Measurements from ENCODE around the gene TRIM51. TPM values are rescaled to one million over a fixed set of nuclear protein-coding genes. Genes with fewer than 3 reads are reported as not detected.
A peak's percentile ranks its signal among the peaks of the same experiment; 100 is the strongest.
"Not testable (repeated sequence)": the region's sequence is repeated elsewhere in the genome, so short reads cannot be mapped to it uniquely, and the experiment has no call there.

Gene TRIM51, protein sequence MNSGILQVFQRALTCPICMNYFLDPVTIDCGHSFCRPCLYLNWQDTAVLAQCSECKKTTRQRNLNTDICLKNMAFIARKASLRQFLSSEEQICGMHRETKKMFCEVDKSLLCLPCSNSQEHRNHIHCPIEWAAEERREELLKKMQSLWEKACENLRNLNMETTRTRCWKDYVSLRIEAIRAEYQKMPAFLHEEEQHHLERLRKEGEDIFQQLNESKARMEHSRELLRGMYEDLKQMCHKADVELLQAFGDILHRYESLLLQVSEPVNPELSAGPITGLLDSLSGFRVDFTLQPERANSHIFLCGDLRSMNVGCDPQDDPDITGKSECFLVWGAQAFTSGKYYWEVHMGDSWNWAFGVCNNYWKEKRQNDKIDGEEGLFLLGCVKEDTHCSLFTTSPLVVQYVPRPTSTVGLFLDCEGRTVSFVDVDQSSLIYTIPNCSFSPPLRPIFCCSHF
- total RNA-seq, result not detected
- long read RNA-seq, result 0 reads

DNA sequence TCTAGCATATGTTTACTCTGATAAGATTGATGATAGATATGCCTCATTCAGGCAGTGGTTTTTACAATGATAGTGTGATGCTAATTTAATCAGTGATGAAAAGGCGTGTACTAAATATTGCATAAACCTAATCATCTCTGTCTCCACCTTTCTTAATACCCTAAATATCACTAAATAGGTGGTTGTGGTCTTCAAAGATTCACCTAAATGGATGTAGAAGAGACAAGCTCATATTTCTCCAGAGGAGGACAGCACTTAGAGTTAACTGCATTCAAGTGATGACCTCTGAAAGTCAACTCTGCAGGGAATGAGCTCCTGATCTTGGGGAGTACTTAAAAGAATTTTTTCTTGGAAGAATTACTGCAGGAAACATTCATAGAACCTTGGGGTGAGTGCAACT lies at the start of gene TRIM51:
Gene TRIM51 (plus strand): TSS at position 301 of the 400 bp plus-strand sequence. CDS start 2,132 bp downstream, outside the sequence.
- ATAC-seq; DNase-seq; intact Hi-C loops (cut with DNase I, micrococcal nuclease): not testable (repeated sequence)

DNA sequence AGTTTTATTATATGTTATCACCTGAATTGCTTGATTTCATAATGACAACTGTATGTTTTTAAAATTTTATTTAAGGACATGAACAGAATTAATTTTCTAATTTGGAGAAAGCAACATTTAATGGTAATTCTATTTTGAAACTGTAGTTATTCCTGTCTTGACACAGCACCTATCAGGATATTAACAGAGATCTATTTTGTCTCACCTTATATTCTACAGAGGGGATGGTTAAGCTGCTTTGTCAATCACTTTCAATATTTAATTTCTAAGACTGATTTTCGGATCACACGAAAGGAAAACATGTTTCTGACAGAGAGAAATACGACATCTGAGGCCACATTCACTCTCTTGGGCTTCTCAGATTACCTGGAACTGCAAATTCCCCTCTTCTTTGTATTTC lies 44.6 kb upstream of the TRIM51 start, which contains the start of gene OR5D16:
Gene OR5D16 (plus strand): TSS at position 301 of the 400 bp plus-strand sequence. CDS start 0 bp downstream, at position 301.
- ATAC-seq (no peak), DNase-seq (no peak)
- intact Hi-C loops (cut with DNase I, micrococcal nuclease), result no loop called here

DNA sequence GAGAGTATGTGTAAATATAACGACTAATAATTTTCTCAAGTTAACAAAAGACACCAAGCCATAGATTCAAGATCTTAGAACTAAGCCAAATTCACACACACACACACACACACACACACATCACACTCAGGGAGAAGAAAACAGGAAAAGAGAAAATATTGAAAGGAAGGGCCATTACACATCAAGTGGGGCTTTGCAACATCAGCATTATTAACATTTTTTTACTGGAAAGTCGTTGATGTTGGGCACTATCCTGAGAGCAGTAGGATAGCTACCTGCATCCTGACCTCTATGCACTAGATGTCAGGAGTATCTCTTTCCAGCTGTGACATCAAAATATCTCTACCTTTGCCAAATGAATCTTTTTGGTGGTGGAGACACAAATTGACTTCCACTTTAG lies 35.6 kb upstream of the TRIM51 start:
- no peak for DNase-seq
- no peak for ATAC-seq
- intact Hi-C loops (cut with DNase I, micrococcal nuclease), result no loop called here

DNA sequence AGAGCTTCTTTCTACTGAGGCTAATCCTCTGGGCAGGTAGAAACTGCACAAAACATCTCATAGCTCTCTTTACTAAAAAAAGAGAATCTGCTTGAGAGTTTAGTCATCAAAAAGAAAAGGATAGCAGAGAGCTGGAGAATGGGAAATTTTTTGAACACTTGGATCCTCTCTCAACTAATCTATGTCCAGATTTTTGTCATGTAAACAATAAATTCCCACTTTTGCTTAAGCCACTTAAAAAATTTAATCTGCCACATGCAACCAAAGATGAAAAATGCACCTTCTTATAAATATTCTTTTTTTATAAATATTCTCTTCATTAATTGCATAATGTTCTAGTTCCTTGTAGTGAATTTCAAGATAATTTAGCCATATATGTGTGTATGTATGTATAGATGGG lies 34.1 kb upstream of the TRIM51 start:
- intact Hi-C loops (cut with DNase I, micrococcal nuclease), result no loop called here
- no peak for ATAC-seq

DNA sequence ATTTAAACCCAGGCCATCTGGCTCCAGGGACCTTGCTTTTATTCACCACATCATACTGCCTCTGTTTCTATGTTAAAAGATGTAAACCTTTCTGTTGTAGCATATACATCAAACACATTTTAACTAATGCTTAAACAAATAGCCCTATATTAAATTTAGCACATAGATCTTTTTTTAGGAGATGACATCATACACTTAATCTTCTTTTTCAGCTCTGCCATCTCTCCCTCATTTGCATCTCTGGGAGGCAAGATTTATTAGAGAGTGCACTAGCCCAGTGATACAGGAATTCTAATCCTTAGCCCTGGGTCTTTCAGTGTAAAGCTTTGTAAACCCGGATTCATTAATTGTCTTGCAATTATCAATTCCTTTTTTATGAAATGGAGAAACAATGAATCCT lies 31.0 kb upstream of the TRIM51 start:
- no peak for ATAC-seq
- intact Hi-C loops (cut with DNase I, micrococcal nuclease), result no loop called here
- DNase-seq, result no peak

More for the DNA sequence above, 34.1 kb upstream of the TRIM51 start:
- DNase-seq, result no peak

DNA sequence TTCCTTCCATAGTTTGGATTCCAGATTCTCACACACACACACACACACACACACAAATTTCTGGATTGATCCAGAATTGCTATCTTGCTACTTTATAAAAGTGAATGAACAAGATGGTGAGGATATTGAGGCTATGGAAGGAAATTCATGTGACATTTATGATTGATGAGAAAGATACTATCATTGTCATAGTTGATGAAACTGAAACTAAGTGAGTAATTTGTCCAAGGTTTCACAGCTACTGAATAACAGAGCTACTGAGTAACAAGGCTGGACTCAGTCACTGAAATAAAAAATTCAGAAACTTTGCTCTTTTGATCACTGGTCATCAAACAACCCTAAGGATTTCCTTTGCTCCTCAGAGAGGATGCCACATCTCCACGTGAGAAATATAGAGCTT lies 28.4 kb upstream of the TRIM51 start:
- intact Hi-C loops (cut with DNase I, micrococcal nuclease), result no loop called here
- no peak for ATAC-seq

DNA sequence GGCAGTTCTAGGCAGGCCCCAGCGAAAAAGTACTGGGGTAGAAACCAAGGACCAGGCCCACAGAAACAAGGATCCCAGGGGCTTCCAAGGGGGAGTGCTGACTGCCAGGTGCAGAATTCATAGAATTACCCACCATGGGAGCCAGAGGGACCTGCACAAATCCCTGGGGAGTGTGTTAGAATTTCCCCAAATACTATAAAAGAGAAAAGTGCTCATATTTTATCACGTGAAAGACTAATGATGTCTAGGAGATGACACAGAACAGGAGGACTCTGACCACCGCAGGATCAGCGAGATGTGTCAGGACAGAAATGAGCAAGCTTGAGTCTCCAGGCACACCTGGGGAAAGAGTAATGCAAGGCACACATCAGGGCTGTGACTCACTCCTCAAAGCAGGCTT lies 15.7 kb upstream of the TRIM51 start:
- DNase-seq; intact Hi-C loops (cut with DNase I, micrococcal nuclease); ATAC-seq: not testable (repeated sequence)

More for the DNA sequence above, 28.4 kb upstream of the TRIM51 start:
- no peak for DNase-seq

DNA sequence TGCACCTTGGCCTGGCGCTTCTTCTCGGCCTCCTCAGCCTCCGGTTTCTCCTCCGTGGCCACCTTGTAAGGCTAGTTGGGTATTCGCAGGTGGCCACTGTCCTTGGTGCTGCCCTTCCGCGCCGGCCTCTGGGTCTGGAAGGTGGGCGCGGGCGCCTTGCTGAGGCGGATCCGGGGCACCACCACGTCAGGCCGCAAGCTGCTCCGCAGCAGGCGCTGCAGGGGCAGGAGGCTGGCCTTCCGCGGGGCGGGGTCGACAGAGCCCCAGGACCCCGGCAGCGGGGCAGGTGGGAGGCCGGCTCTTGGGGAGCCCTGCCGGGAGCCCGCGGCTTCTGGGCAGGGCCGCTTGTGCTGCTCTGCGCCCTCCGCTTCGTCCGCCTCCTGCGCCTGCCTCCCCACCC lies 10.4 kb upstream of the TRIM51 start:
- intact Hi-C loops (cut with DNase I, micrococcal nuclease); DNase-seq; ATAC-seq: not testable (repeated sequence)

DNA sequence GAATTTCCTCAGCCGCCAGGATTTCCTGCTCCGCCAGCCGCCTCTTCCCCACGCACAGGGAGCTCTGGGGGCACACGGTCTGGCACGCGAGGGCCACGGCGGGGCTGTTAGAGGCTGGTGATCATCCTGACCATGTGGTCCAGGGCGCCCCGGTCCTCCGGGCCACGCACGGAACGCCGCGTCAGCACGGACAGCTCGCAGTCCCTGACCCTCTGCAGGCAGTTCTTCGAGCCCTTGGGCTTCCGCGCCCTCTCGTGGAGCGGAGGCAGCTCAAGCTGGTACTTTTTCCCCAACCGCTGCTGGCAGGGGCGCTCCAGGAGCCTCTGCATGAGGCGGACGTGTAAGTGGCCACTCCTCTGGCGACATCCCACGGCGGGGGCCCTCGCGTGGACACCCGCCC lies 10.0 kb upstream of the TRIM51 start:
- DNase-seq, result peak in 1 of 2 donors; percentile 29
- intact Hi-C loops (cut with DNase I, micrococcal nuclease); ATAC-seq: not testable (repeated sequence)

DNA sequence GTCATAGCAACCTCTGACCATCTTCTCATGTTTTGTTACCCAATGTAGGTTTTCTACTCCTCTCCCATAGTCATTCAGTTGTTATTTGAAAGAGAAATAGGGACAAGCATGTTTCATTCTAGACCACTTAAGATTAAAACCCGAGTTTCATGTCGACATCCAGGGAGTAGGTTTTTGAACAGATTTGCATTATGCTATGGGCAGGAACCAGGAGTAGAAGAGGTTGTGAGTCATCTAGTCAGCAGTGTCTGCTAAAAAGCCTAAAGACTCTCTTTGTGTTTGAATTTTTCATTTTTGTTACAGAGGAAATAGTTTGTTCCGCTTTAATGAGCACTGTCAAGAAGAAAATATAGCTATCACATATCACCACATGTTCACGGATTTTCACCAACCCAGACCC lies 1.9 kb downstream of the TRIM51 start:
- ATAC-seq; DNase-seq; intact Hi-C loops (cut with DNase I, micrococcal nuclease): not testable (repeated sequence)

DNA sequence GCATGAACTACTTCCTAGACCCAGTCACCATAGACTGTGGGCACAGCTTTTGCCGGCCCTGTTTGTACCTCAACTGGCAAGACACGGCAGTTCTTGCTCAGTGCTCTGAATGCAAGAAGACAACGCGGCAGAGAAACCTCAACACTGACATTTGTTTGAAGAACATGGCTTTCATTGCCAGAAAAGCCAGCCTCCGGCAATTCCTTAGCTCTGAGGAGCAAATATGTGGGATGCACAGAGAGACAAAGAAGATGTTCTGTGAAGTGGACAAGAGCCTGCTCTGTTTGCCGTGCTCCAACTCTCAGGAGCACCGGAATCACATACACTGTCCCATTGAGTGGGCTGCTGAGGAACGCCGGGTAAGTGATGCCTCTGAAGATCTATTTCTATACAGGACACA lies 2.4 kb downstream of the TRIM51 start:
- DNase-seq; intact Hi-C loops (cut with DNase I, micrococcal nuclease); ATAC-seq: not testable (repeated sequence)

DNA sequence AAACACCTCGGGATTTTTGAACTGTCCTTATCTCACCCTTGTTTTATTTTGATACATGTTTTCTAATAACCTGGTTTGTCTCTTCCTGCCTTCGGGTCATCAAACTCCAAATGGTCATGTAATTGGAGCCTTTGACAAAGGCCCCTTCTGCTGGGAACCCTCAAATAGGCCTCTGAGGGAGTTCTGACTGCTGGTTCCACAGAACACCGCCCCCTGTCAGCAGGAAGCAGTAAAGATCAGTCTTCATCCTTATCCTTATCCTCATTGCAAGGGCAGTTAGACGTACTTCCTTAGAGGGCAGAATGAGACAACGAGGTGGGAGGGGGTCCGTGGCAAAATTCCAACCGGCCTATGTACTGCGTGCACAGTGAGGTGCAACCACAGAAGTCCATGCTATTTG lies 12.1 kb downstream of the TRIM51 start:
- ATAC-seq (no peak), DNase-seq (no peak)
- intact Hi-C loops (cut with DNase I, micrococcal nuclease), result no loop called here

DNA sequence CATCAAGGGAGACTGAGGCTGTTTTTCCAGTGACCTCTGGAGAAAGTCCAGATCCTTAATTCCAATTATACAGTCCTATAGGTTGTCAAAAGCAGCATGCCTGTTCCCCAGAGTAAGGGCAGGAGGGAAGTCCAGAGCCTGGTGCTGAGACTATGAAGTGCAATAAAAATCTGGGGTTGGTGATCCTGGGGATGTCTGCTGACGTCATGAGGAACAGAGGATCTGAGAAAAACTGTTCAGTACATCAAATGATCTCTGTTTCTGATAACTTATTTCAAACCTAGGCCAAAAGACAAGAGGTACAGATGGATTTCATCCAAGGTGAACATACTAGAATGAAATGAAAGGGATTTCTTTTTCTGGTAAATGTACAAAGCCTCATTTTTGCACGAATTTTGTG lies 19.2 kb downstream of the TRIM51 start:
- intact Hi-C loops (cut with DNase I, micrococcal nuclease), result no loop called here
- no peak for ATAC-seq
- DNase-seq, result no peak

DNA sequence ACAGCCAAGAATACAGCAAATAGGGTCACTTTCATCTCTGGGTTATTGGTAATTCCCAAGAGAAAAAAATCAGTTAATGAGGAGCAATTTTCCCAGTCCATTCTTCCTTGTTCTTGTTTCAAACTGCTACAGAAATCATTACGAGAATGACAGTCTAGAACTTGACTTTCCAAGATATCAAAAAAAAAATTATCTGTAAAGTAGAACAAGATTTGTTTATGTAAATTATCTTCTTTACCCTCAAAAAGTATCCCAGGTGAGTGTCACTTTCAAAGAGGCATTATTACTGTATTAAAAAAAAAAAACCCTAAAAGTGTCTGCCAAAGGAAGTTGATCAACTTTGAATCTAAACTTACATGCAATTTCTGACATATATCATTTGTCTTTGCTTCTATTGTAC lies 31.4 kb downstream of the TRIM51 start, which contains the start of gene OR5W2:
Gene OR5W2 (minus strand): TSS at position 101 of the 400 bp plus-strand sequence. CDS start 0 bp downstream, at position 101.
- no peak for ATAC-seq
- no peak for DNase-seq
- intact Hi-C loops (cut with DNase I, micrococcal nuclease), result no loop called here

DNA sequence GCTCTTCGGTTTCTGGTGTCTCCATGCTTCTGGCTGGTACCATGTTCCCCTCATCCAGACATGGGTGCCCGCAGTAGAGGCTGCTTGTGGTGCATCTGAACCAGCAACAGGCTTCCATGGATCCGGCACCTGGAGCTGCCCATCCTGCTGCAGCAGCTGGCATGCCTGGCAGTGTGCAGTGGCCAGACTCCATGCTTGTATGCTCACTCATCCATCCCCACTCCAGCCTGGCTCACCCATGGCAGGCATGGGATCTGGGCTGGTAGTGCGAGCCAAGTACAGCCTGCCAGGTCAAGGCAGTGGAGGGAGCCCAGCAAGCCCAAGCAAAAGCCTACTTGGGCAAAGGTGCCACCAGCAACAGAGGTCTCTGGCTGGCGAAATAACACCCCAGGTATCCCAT lies 37.4 kb downstream of the TRIM51 start:
- DNase-seq (no peak), ATAC-seq (no peak)
- intact Hi-C loops (cut with DNase I, micrococcal nuclease), result no loop called here

DNA sequence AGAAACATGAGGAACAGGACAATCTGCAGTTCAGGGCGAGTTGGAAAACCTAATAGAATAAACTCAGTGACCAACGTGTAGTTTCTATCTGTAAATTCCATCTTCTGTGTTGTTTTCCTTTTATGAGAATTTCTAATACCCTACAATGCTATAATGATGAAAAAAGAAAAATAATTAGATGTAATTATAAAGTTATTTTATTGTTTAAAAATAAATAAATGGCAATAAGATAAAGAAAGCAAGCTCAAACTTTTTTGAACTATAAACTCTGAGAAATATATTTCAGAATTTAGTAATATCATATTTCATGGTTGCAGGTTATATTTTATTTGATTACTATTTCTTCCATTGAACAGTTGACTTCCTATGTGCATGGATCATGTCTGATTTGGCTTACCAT lies 53.2 kb downstream of the TRIM51 start, which contains the start of gene OR5I1:
Gene OR5I1 (minus strand): TSS at position 101 of the 400 bp plus-strand sequence. CDS start 0 bp downstream, at position 101.
- DNase-seq (no peak), ATAC-seq (no peak)
- intact Hi-C loops (cut with DNase I, micrococcal nuclease), result no loop called here

Measured in left colon (tissue), 2 donors.